Esophagus mucosa (tissue), 1 donor: ENCODE data around the gene C1QTNF1. TPM values are rescaled to one million over a fixed set of nuclear protein-coding genes. Genes with fewer than 3 reads are reported as not detected.
"Not testable (repeated sequence)": the region's sequence is repeated elsewhere in the genome, so short reads cannot be mapped to it uniquely, and the experiment has no call there.

Experiments
- ATAC-seq: fragments of 200-7000 bp; cut with Tn5 transposase; one replicate; pipeline ENCODE4 v1.9.1; 2020
- total RNA-seq: library from RNA; stranded (reverse); gene quantifications from one replicate; pipeline ENCODE4 v1.2.4, GENCODE V29; 2023
- donor health status: DM: yes; HTN: yes; CAD: no.

The C1QTNF1 gene
- total RNA-seq, 1 donor from 2014 or later = 4.1 TPM

DNA sequence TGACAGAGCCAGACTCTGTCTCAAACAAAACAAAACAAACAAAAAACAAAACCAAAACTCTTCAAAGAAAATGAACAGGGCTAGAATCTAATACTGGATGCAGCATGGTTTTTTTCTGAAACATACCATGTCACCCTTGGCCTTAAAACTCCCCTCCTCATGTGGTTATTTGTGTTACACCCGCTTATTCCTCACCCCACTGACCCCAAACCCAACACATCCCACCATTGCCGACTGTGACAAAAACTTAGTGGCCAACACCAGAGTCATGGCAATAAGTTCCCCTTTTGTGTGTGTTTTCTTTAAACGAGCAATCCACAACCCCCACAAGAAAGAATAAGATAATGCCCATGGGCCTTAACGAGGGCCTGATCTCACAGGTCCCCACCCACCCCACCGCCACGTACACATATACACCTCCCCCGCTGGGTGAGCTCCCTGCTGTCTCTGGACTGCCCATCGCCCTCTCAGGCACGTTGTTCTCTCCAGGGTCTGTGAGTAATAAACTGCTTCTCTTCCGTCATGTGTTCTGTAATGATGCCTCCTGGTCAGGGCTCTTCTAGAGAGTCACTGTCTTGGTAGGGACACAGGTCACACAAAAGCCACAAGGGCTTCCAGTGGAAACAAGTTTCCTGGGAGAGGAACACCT is 33.9 kb downstream of the C1QTNF1 start:
- no peak for ATAC-seq

DNA sequence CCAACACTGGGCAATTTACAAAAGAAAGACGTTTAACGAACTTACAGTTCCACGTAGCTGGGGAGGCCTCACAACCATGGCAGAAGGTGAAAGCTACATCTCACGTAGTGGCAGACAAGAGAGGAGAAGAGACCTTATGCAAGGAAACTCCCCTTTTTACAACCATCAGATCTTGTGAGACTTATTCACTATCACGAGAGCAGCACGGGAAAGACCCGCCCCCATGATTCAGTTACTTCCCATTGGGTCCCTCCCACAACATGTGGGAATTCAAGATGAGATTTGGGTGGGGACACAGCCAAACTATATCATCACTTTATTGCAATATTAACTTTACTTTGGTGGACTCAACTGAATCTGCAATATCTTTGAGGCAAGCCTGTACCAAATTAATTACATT is 38.7 kb downstream of the C1QTNF1 start:
- no peak for ATAC-seq

DNA sequence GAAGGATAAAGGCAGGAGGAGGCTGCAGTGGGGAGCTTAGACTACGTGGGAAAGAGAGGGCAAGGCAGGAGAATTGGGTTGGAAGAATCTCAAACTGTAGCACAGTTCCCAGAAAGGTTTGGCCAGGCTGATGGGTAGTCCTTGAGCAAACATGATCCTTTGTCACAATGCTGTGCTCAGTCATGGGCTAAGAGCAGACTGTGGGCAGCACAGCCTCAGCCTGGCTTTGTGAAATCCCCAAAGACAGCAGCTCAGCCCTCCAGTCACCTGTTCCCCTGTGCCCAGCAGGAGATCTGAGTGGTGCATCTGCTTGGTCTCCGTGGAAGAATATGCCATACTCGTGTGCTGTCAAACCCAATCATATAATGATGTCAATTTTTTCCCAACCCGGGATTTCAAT is 40.1 kb downstream of the C1QTNF1 start:
- ATAC-seq = no peak

DNA sequence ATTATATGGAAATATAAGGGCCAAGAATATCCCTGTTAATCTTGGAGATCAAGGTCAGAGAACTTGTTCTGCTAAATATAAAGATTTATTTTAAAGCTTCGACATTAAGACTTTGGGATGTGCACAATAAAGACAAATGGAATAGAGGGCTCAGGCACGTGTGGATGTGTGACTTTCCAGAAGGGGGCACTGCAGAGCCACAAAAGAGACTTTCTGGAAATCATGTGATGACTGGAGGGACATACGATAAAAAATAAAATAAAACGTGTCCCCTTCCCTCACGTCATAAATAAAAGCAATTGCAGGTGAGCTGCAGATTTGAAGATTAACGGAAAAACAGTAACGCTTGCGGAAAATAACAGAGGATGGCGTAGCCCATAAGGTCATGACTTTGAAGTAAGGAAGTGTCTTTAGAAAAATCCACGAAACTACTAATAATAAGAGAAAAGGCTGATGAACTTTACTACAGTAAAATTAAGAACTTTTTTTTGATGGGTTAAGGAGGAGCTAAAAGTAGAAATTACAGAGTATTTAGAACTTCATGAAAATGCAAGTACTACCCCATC is 41.2 kb downstream of the C1QTNF1 start:
- no peak for ATAC-seq

DNA sequence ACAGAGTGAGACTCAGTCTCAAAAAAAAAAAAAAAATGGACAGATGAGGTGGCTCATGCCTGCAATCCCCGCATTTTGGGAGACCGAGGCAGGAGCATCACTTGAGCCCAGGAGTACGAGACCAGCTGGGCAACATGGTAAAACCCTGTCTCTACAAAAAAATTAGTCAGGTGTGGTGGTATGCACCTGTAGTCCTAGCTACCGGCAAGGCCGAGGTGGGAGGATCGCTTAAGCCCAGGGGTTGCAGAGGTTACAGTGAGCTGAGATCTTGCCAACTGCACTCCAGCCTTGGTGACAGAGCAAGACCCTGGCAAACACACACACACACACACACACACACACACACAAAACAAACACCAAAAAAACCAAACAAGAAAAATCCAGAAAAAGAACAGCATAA is 43.0 kb downstream of the C1QTNF1 start:
- ATAC-seq = no peak

DNA sequence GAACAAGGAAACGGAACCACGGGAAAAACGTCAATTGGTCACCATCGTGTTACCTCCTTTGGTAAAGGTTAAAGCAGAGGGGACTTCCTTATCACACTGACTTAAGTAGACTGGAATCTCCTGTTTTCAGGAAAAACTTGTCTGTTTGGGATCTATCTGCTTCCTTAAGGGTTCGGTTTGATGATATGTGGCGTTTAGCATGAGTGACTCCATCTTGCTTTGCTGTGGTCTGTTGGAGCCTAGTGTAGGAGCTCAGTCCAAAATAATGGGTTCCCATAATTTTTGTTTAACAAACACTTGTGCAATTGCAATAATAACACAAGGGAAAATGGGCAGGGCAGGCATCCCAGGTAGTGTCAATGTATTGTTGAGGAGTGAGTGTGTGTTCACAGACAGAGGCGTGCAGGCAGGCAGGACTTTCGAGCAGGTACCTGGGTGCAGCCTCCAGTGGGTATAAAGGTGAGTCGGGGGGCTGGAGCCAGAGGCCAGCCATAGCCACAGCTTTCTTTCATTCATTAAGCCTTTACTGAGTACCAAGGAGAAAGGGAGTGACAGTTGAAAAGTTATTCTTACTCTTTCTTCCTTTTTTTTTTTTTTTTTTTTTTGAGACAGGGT is 46.4 kb downstream of the C1QTNF1 start:
- ATAC-seq = no peak

DNA sequence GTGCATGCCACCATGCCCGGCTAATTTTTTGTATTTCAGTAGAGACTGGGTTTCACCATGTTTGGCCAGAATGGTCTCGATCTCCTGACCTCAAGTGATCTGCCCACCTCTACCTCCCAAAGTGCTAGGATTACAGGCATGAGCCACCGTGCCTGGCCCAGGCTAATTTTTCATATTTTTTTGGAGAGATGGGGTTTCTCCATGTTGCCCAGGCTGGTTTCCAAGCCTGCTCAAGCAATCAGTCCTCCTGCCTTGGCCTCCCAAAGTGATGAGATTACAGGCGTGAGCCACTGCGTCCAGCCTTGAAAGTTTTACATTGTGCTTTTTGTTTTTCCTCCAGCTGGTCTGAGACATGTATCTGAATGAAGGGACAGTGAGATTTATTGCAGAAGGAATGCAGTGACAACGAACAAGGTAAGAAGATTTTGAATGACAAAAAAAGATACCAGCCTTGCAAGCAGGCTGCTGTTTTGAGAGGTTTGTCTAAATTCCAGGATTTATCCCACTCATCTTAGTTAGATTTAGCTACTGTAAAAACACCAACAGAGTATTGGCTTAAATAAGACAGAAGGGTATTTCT is 47.3 kb downstream of the C1QTNF1 start:
- no peak for ATAC-seq

DNA sequence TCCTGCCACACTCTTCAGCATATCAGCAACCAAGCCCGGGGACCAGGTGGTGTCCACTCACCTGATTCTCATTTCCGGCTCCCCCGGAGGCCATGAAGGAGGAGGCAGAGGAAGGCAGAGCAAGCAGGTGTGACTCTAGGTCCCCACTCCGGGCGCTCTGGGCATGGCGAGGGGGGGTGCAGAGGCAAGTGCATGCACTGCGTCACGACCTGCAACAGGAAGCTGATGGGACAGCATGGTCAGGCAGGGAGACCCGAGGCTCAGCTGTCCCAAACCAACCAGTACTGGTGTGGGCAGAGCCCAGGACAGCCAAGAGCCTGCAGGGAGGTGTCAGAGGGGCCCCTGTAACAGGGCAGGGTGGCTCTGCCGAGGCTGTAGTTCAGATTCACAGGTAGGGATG is 48.6 kb downstream of the C1QTNF1 start:
- no peak for ATAC-seq

DNA sequence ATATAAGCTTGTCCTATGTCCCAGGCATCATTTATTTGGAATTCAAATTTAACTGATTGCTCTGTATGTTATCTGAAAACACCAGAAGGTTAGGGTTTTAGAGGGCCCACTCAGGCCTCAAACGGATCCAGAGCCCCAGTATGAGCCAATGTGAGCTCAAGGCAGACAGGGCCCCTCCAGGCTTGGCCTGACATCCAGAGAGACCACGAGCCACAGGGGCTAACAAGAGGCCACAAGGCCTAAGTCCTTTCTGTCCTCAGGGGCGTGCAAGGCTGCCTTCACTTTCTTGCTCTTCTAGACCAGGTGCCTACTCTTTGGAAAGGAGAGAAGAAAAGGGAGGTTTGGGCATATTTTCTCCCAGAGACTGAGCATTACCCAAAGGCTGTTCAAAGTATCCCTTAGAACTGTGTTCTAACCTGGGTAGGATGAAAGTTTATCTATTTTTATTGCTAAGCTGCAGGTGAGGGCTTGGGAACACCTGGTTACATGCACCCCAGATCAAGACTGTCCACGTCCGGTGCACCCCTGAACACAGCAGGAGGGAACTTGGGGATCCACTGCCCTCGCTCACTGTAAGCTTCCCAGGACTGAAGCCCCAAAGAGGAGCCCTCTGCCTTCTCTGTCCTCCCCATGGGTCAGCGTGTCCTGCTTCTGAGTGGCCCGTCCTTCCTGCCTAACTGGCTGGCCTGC is 49.2 kb downstream of the C1QTNF1 start:
- no peak for ATAC-seq

DNA sequence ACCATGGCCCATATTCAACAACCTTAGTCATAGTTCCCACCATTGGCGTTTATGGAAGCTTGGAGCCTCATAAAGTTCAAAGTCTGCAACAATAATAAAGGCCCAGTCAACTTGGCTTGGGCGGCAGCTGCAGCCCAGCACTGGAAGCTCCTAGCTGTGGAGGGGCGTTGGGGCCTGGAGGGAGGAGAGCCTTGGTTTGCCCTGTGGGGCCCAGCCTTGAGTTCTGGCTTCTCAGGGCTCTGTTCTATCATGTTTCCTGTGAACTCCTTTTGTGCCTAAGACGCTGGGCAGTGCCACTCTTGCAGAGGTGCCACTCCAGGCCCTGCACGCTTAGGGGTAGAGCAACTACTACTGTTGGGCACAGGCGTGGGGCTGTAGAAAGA is 49.7 kb downstream of the C1QTNF1 start:
- ATAC-seq = no peak

DNA sequence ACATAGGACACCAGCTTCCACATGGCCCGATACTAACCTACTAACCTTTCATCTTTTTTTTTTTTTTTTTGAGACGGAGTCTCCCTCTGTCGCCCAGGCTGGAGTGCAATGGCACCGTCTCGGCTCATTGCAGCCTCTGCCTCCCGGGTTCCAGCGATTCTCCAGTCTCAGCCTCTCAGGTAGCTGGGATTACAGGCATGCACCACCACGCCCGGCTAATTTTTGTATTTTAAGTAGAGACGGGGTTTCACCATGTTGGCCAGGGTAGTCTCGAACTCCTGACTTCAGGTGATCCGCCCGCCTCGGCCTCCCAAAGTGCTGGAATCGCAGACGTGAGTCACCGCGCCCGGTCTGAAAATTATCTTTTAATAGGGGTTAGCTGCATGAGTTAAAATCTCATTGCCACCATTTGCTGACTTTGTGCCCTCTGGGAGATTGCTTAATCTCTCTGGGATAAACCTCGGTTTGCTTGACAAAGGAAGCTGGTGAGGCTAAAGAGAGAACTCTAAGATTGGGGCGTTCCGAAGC is 50.2 kb downstream of the C1QTNF1 start:
- ATAC-seq = not testable (repeated sequence)

DNA sequence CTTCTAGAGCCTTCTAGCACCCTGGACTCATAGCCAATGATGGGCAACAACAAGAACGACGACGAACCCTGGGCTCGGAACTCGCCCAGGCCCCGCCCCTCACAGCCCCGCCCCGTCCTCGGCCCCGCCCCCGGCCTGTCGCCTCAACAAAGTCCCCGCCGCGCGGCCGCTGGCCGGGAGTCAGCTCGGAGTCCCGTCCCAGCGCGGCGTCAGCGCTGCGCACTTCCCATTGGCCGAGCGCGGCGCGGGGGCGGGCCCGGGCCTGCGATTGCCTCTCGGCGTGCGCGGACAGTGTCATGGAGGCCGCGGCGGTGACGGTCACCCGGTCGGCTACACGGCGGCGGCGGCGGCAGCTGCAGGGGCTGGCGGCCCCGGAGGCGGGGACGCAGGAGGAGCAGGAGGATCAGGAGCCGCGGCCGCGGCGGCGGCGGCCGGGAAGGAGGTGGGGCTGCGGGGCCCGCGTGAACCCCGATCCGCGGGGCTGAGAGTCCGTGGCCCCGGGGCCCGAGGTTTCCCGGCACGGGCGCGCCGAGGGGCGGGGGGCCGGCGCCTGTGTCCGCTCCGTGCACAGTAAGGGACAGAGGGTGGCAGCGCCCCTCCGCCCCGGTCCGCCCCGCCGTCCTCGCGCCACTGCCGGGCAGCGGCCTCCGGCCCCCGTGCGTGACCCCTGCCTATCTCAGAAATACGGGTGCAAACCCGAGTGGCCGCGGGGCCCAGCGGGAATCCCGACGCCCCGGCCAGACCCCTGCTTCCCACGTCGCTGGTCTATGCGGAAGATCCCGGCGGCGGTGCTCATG is 50.9 kb downstream of the C1QTNF1 start, which contains the start of gene ENGASE:
TSS of gene ENGASE (plus strand) at position 176 of the 797 bp plus-strand sequence. CDS start at position 297, 121 bp downstream.
- peak; percentile 97 for ATAC-seq

DNA sequence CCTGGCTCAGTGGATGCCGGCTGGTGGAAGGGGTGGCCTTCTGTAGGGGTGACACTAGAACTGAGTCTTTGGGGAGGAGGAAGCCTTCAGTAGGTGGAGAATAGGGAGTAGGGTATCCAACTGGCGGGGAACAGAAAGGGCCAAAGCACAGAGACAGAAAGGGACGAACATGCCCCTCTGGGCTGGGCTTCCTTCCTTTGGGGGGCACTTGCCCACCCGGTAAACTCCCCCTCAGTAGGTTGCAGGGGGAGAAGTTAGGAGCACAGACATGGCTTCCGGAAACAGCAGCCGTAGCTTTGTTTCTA is 51.4 kb downstream of the C1QTNF1 start:
- ATAC-seq = peak; percentile 4

DNA sequence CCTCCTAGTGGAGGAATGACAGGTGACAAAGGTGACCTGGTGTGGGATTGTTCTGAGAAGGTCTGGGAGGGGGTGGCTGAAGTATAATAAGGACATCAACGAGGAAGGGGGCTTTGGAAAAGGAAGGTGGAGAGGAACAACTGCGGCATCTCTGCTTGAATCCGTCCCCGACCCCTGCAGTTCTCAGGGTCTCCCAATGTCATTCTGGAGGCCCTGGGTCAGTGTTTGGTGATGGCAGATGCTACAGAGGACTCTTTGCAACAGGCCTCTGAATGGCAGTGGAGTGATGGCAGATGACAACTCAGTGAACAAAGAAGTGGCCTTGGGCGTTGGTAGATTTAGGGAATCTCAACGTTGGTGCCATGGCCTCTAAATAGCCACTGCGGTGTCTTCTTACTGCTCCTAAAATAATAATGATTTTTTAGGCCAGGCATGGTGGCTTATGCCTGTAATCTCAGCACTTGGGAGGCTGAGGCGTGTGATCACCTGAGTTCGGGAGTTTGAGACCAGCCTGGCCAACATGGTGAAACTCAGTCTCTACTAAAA is 52.0 kb downstream of the C1QTNF1 start:
- no peak for ATAC-seq

DNA sequence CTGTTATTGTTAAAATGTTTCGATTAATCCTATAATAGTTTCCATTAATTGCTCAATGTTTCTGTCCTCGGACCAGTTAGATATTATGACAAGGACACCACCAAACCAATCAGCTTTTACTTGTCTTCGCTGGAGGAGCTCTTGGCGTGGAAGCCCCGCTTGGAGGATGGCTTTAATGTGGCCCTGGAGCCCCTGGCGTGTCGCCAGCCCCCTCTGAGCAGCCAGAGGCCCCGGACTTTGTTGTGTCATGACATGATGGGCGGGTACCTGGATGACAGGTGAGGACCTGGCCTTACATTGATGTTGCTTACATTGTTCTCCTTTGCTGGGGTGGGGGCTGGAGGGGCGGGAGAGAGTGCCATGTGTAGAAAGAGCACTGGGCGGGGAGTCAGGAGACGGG is 53.6 kb downstream of the C1QTNF1 start:
- ATAC-seq = no peak

DNA sequence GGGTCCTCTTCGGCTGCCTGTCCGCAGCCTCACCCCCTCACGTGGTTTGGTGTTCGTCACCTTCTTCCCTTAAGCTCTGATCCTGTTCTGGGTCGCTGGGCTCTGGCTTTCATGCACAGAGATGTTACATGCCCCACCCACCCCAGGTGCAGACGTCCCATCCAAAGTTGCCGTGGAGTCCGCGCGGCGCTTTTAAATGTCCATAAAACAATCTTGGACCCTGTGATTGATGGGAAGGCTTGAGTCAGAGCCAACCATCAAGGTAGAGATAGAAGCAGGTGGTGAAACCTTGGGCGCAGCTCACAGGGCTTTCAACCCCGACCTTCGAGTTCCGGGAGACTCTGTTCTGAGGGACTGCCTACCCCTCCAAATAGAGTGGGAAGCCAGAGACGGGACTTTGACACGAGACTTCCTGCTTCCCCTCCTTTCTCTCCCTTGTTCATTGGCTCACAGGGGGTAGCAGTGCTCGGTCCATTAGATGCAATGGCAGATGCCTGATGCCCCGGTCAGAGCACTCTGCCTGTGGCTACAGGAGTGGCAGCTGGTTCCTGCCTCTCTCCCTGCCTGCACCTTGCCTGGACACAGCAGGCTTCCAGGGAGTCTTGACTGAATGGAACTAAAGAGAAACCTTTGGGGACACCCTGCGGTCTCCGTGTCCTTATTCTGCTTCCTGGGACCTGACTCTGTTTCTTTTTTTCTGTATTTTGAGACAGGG is 54.7 kb downstream of the C1QTNF1 start:
- ATAC-seq = no peak

DNA sequence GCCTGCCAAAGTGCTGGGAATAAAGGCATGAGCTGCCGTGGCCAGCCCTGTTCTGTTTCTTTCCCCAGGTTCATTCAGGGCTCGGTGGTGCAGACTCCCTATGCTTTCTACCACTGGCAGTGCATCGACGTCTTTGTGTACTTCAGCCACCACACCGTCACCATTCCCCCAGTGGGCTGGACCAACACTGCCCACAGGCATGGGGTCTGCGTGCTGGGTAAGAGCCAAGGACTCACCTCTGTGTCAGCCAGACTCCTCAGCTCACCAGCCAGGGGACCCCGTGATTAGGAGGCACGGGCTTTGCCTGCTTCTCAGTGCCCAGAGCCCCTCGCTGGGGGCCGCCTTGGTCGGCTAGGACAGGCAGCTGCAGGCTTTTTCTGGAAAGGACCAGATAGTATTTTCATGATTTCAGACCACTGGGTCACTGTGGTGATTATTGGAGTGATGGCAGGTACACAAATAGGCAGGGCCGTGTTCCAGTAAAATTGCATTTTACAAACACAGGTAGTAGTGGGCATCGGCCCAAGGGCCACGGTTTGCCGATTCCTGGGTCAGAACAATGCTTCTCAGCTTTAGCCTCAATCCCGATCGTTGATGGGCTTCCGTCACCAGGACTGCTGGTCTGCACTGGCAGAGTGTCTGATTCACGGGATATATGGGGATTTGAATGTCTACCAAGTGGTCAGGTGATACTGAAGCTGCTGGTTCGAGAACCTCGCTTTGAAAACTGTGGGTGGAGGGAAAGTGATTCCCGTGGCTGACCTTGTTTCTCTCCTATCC is 55.6 kb downstream of the C1QTNF1 start:
- no peak for ATAC-seq

DNA sequence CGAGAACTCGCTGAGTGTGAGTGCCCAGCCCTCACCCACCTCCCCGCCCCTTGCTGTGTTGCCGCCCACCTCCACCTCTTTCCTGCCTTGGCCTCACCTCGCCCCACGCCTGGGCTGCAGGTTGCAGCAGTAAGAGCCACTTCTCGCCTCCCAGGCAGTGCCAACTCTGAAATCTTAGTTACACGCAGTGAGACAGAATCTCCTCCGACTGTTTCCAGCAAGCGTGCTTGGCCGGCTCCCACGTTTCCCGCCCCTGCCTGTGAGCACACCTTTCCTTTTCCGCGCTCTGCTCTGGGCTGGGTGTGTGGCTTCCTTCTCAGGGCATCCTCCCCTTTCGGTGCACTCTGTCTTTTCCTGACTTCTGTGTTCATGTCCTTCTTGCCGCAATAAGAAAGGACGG is 56.4 kb downstream of the C1QTNF1 start:
- ATAC-seq = no peak

DNA sequence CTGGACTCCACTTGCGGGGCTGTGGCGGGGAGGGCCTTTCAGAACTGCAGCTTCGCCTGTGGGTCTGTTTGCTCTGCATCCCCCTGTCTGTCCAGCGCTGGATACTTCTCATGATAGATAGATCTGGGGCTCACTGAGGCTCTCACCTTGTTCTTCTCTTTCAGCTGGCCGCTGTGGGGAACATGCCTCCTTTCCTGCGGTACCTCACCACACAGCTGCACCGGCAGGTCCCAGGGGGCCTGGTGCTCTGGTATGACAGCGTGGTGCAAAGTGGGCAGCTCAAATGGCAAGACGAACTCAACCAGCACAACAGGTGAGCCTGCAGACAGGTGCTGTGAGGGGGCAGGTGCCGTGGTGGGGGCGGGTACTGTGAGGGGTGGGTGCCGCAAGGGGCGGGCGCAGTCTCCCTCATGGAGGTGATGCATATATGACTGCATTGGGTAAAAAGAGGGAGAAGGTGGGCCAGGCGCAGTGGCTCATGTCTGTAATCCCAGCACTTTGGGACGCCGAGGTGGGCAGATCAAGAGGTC is 56.9 kb downstream of the C1QTNF1 start:
- ATAC-seq = no peak

DNA sequence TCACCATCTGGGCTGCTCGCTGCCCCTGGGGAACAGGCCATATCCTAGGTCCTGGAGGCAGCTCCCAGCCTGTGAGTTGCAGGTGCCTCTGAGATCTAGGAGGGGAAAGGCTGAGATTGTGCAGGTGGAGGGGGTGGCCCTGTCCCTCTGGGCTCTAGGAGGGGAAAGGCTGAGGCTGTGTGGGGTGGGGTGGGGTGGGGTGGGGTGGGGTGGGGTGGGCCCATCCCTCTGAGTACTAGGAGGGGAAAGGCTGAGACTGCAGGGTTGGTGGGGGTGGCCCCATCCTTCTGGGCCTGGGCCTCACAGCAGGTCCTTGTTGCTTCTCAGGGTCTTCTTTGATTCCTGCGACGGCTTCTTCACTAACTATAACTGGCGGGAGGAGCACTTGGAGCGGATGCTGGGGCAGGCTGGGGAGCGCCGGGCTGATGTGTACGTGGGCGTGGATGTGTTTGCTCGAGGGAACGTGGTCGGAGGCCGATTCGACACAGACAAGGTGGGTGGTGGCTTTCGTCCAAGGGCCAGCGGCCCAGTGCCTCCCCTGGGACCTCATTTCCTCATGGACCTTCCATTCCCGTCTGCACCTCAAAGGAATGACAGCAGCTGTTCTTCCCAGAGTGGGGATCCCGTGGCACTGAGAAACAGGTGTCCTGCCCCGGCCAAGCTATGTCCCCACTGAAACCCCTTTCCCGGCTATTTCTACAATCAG is 57.8 kb downstream of the C1QTNF1 start:
- ATAC-seq = no peak
